HCT116 (cell line): ENCODE measurements around the gene OOSP2. TPM values are rescaled to one million over a fixed set of nuclear protein-coding genes. Genes with fewer than 3 reads are reported as not detected.

Experiments used
- ATAC-seq: fragments of 200-7000 bp; cut with Tn5 transposase; 2 replicates; pipeline ENCODE4 v1.9.1; 2020; ENCODE audit warnings: mild to moderate bottlenecking, moderate library complexity
- BruUV-seq: library from RNA; stranded (reverse); fragments of 400-500 nt; replicated peaks from 2 replicates; lab custom pipeline; 2021; lab: Mats Ljungman, UMichigan
- CTCF ChIA-PET: fragments of 300-600 bp; sonication (Branson Sonifier 250); formaldehyde crosslinking; loops from one replicate; lab custom pipeline; 2021; ENCODE audit warnings: antibody characterized with exemption; lab: Charles Lee
- POLR2A ChIA-PET: fragments of 300-600, 350-600 bp; sonication (Branson Sonifier 250); formaldehyde crosslinking; loops from one replicate; lab custom pipeline; 2021; ENCODE audit warnings: antibody characterized with exemption; lab: Charles Lee
- RAD21 ChIA-PET, 2 experiments: fragments of 300-600 bp; sonication (Branson Sonifier 250); formaldehyde crosslinking; loops; one replicate each; lab custom pipeline; 2023; ENCODE audit warnings: low total read pairs in 2 of 2; ENCODE audit not compliant: uncharacterized antibody in 2 of 2, unreplicated experiment in 2 of 2, low non-redundant PET in 1 of 2; lab: Charles Lee
- DNase-seq: peaks from one replicate; pipeline ENCODE4 v3.0.0-alpha.2; 2010; ENCODE audit warnings: low read depth, low spot score
- H2AFZ ChIP-seq: fragments of 200-600 bp; shearing (Covaris generic), sonication (generic); 2 replicates; pipeline ENCODE4 v1.6.1; 2017; ENCODE audit warnings: low read depth, mixed run types, mixed read lengths, antibody characterized with exemption, low read length; ENCODE audit not compliant: poor library complexity, severe bottlenecking
- H3K27ac ChIP-seq: 2 replicates; pipeline ENCODE4 v1.5.1; 2012; ENCODE audit warnings: low read depth, low read length
- H3K27me3 ChIP-seq: fragments of 200-600 bp; sonication (generic); 2 replicates; pipeline ENCODE4 v1.6.1; 2016; ENCODE audit warnings: mixed run types, low read length, mixed read lengths; ENCODE audit not compliant: insufficient read depth
- H3K36me3 ChIP-seq, 2 experiments: fragments of 200-500 bp in 1 of 2; fragments of 200-600 bp in 1 of 2; sonication (Bioruptor generic) in 1 of 2; sonication (generic) in 1 of 2; 2 replicates each; pipeline versions ENCODE4 v1.5.1 to v1.6.1; 2014 to 2016; ENCODE audit warnings: low read length in 2 of 2, inconsistent platforms in 1 of 2, mixed read lengths in 1 of 2, mixed run types in 1 of 2; ENCODE audit not compliant: insufficient read depth in 2 of 2, control insufficient read depth in 1 of 2
- H3K4me1 ChIP-seq, 2 experiments: fragments of 200-600 bp in 1 of 2; sonication (generic) in 1 of 2; 2 replicates each; pipeline versions ENCODE4 v1.5.1 to v1.6.1; 2012 to 2017; ENCODE audit warnings: low read length in 2 of 2, inconsistent platforms in 1 of 2, mild to moderate bottlenecking in 1 of 2, mixed read lengths in 1 of 2, mixed run types in 1 of 2, moderate library complexity in 1 of 2; ENCODE audit not compliant: insufficient read depth in 2 of 2, control insufficient read depth in 1 of 2
- H3K4me2 ChIP-seq: fragments of 200-600 bp; sonication (generic); 2 replicates; pipeline ENCODE4 v1.6.1; 2017; ENCODE audit warnings: mixed run types, low read length, mixed read lengths
- H3K4me3 ChIP-seq, 2 experiments: fragments of 200-600 bp in 1 of 2; sonication (generic) in 1 of 2; replicated peaks in 1 of 2; 2 replicates each; pipeline ENCODE4 v1.5.1; 2011 to 2016; ENCODE audit warnings: low read length in 2 of 2, control low read depth in 1 of 2, low read depth in 1 of 2, mild to moderate bottlenecking in 1 of 2, mixed read lengths in 1 of 2, mixed run types in 1 of 2
- H3K79me2 ChIP-seq: fragments of 200-600 bp; sonication (generic); 2 replicates; pipeline ENCODE4 v1.6.1; 2017; ENCODE audit warnings: mild to moderate bottlenecking, mixed run types, low read length, moderate library complexity, mixed read lengths; ENCODE audit not compliant: insufficient read depth
- H3K9ac ChIP-seq: fragments of 200-600 bp; sonication (generic); 2 replicates; pipeline ENCODE4 v1.6.1; 2016; ENCODE audit warnings: low read length, mixed read lengths
- H3K9me2 ChIP-seq: fragments of 200-600 bp; sonication (generic), shearing (Covaris generic); 2 replicates; pipeline ENCODE4 v1.6.1; 2017; ENCODE audit warnings: mixed run types, mild to moderate bottlenecking, moderate library complexity; ENCODE audit not compliant: insufficient read depth
- H3K9me3 ChIP-seq, 2 experiments: fragments of 200-500 bp in 1 of 2; fragments of 200-600 bp in 1 of 2; sonication (Bioruptor generic) in 1 of 2; sonication (generic) in 1 of 2; 2 replicates each; pipeline ENCODE4 v1.6.1; 2014 to 2017; ENCODE audit warnings: low read length in 2 of 2, mixed read lengths in 2 of 2, inconsistent platforms in 1 of 2, low read depth in 1 of 2, mild to moderate bottlenecking in 1 of 2, mixed run types in 1 of 2, moderate library complexity in 1 of 2; ENCODE audit not compliant: control insufficient read depth in 1 of 2, insufficient read depth in 1 of 2
- H4K20me1 ChIP-seq: fragments of 200-600 bp; sonication (generic), shearing (Covaris generic); 2 replicates; pipeline ENCODE4 v1.6.1; 2017; ENCODE audit warnings: mixed run types, mild to moderate bottlenecking, moderate library complexity; ENCODE audit not compliant: insufficient read depth
- CBX3 ChIP-seq: IDR thresholded peaks from 2 replicates; pipeline ENCODE4 v1.6.1; 2012; ENCODE audit warnings: low read depth
- EGR1 ChIP-seq: IDR thresholded peaks from 2 replicates; pipeline ENCODE4 v1.6.1; 2012; ENCODE audit warnings: low read depth
- ELF1 ChIP-seq: IDR thresholded peaks from 2 replicates; pipeline ENCODE4 v1.6.1; 2012; ENCODE audit warnings: low read depth, borderline replicate concordance
- EZH2 ChIP-seq: fragments of 200-600 bp; sonication (generic); IDR thresholded peaks from 2 replicates; pipeline ENCODE4 v1.6.1; 2017; ENCODE audit warnings: antibody characterized with exemption, mixed run types
- EZH2phosphoT487 ChIP-seq: fragments of 200-600 bp; IDR thresholded peaks from 2 replicates; pipeline ENCODE4 v1.6.1; 2018; ENCODE audit warnings: antibody characterized with exemption, borderline replicate concordance
- FOSL1 ChIP-seq: IDR thresholded peaks from 2 replicates; pipeline ENCODE4 v1.6.1; 2012; ENCODE audit warnings: low read depth
- JUND ChIP-seq: IDR thresholded peaks from 2 replicates; pipeline ENCODE4 v1.6.1; 2012
- POLR2A ChIP-seq: IDR thresholded peaks from 2 replicates; pipeline ENCODE4 v1.7.0; 2011; ENCODE audit warnings: borderline replicate concordance; ENCODE audit not compliant: insufficient read depth, insufficient read length; ENCODE audit errors: extremely low read depth
- POLR2AphosphoS5 ChIP-seq: IDR thresholded peaks from 2 replicates; pipeline ENCODE4 v1.6.1; 2011; ENCODE audit warnings: mild to moderate bottlenecking, low read depth, low read length, moderate library complexity
- SIN3A ChIP-seq: IDR thresholded peaks from 2 replicates; pipeline ENCODE4 v1.6.1; 2012; ENCODE audit warnings: low read depth
- SRF ChIP-seq: IDR thresholded peaks from 2 replicates; pipeline ENCODE4 v1.6.1; 2012; ENCODE audit warnings: low read depth
- TCF7L2 ChIP-seq: IDR thresholded peaks from 2 replicates; pipeline ENCODE4 v1.7.0; 2011; ENCODE audit warnings: borderline replicate concordance, inconsistent platforms; ENCODE audit not compliant: insufficient read depth, insufficient read length; ENCODE audit errors: extremely low read depth
- YY1 ChIP-seq: IDR thresholded peaks from 2 replicates; pipeline ENCODE4 v1.6.1; 2011; ENCODE audit warnings: low read length, low read depth, moderate library complexity, mild to moderate bottlenecking; ENCODE audit not compliant: insufficient replicate concordance; ENCODE audit errors: extremely low read depth
- ZFX ChIP-seq: fragments of 450-650 bp; IDR thresholded peaks from 2 replicates; pipeline ENCODE4 v1.6.1; 2017
- ZNF274 ChIP-seq: fragments of 200-500 bp; sonication (Bioruptor generic); IDR thresholded peaks from 2 replicates; pipeline ENCODE4 v1.6.1; 2014; ENCODE audit warnings: mild to moderate bottlenecking, low read depth, low read length, inconsistent platforms
- intact Hi-C: fragments of 100-400 bp; cut with micrococcal nuclease; formaldehyde crosslinking; loops from 2 replicates; pipeline ENCODE4 v1.10.0; 2022
- total RNA-seq: library from RNA; stranded (reverse); gene quantifications from one replicate; pipeline ENCODE4 v1.2.1, GENCODE V29; 2021; ENCODE audit not compliant: unreplicated experiment
- TF ChIP-seq, protein P1 (sequence below): IDR thresholded peaks from 2 replicates; pipeline ENCODE4 v1.6.1; 2012; ENCODE audit warnings: low read depth
- TF ChIP-seq, protein P2 (sequence below): IDR thresholded peaks from 2 replicates; pipeline ENCODE4 v1.6.1; 2011; ENCODE audit warnings: mild to moderate bottlenecking, low read length, moderate library complexity; ENCODE audit not compliant: insufficient replicate concordance; ENCODE audit errors: extremely low read depth
- TF ChIP-seq, protein P3 (sequence below): IDR thresholded peaks from 2 replicates; pipeline ENCODE4 v1.6.1; 2012
- TF ChIP-seq, protein P4 (sequence below), 3 experiments: fragments of 200-600 bp in 1 of 3; sonication (generic) in 1 of 3; IDR thresholded peaks in 2 of 3; conservative IDR thresholded peaks in 1 of 3; 2 replicates each; pipeline ENCODE4 v1.5.1; 2012 to 2017; ENCODE audit warnings: low read depth in 2 of 3, low read length in 2 of 3, antibody characterized with exemption in 1 of 3, borderline replicate concordance in 1 of 3, control low read depth in 1 of 3, mild to moderate bottlenecking in 1 of 3, mixed read lengths in 1 of 3, mixed run types in 1 of 3, moderate library complexity in 1 of 3; ENCODE audit not compliant: insufficient read depth in 1 of 3
- TF ChIP-seq, protein P5 (sequence below): IDR thresholded peaks from 2 replicates; pipeline ENCODE4 v1.6.1; 2012

OOSP2 gene
- total RNA-seq, 1 experiment from 2014 or later = not detected

DNA sequence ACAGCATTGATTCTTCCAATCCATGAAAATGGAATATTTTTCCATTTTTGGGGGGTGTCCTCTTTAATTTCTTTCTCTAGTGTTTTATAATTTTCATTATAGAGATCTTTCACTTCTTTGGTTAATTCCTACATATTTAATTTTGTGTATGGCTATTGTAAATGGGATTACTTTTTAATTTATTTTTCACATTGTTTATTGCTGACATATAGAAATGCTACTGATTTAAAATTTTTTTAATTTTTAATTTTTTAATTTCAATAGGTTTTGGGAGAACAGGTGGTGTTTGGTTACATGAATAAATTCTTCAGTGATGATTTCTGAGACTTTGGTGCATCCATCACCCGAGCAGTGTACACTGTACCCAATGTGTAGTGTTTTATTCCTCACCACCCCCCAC lies 49.8 kb upstream of the OOSP2 start:
- no peaks in the 10 kb centered on the region for H3K79me2 ChIP-seq
- TF ChIP-seq FOSL1 (no peak), TCF7L2 (no peak), SIN3A (no peak), CBX3 (no peak), SRF (no peak), ZFX (no peak), POLR2A (no peak), EGR1 (no peak), EZH2 (no peak), JUND (no peak), ZNF274 (no peak), ELF1 (no peak), POLR2AphosphoS5 (no peak), EZH2phosphoT487 (no peak), YY1 (no peak)
- TF ChIP-seq, protein P1, sequence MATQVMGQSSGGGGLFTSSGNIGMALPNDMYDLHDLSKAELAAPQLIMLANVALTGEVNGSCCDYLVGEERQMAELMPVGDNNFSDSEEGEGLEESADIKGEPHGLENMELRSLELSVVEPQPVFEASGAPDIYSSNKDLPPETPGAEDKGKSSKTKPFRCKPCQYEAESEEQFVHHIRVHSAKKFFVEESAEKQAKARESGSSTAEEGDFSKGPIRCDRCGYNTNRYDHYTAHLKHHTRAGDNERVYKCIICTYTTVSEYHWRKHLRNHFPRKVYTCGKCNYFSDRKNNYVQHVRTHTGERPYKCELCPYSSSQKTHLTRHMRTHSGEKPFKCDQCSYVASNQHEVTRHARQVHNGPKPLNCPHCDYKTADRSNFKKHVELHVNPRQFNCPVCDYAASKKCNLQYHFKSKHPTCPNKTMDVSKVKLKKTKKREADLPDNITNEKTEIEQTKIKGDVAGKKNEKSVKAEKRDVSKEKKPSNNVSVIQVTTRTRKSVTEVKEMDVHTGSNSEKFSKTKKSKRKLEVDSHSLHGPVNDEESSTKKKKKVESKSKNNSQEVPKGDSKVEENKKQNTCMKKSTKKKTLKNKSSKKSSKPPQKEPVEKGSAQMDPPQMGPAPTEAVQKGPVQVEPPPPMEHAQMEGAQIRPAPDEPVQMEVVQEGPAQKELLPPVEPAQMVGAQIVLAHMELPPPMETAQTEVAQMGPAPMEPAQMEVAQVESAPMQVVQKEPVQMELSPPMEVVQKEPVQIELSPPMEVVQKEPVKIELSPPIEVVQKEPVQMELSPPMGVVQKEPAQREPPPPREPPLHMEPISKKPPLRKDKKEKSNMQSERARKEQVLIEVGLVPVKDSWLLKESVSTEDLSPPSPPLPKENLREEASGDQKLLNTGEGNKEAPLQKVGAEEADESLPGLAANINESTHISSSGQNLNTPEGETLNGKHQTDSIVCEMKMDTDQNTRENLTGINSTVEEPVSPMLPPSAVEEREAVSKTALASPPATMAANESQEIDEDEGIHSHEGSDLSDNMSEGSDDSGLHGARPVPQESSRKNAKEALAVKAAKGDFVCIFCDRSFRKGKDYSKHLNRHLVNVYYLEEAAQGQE = no peak
- TF ChIP-seq, protein P2, sequence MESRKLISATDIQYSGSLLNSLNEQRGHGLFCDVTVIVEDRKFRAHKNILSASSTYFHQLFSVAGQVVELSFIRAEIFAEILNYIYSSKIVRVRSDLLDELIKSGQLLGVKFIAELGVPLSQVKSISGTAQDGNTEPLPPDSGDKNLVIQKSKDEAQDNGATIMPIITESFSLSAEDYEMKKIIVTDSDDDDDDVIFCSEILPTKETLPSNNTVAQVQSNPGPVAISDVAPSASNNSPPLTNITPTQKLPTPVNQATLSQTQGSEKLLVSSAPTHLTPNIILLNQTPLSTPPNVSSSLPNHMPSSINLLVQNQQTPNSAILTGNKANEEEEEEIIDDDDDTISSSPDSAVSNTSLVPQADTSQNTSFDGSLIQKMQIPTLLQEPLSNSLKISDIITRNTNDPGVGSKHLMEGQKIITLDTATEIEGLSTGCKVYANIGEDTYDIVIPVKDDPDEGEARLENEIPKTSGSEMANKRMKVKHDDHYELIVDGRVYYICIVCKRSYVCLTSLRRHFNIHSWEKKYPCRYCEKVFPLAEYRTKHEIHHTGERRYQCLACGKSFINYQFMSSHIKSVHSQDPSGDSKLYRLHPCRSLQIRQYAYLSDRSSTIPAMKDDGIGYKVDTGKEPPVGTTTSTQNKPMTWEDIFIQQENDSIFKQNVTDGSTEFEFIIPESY = no peak
- TF ChIP-seq, protein P3, sequence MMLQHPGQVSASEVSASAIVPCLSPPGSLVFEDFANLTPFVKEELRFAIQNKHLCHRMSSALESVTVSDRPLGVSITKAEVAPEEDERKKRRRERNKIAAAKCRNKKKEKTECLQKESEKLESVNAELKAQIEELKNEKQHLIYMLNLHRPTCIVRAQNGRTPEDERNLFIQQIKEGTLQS = no peak
- TF ChIP-seq, protein P4, sequence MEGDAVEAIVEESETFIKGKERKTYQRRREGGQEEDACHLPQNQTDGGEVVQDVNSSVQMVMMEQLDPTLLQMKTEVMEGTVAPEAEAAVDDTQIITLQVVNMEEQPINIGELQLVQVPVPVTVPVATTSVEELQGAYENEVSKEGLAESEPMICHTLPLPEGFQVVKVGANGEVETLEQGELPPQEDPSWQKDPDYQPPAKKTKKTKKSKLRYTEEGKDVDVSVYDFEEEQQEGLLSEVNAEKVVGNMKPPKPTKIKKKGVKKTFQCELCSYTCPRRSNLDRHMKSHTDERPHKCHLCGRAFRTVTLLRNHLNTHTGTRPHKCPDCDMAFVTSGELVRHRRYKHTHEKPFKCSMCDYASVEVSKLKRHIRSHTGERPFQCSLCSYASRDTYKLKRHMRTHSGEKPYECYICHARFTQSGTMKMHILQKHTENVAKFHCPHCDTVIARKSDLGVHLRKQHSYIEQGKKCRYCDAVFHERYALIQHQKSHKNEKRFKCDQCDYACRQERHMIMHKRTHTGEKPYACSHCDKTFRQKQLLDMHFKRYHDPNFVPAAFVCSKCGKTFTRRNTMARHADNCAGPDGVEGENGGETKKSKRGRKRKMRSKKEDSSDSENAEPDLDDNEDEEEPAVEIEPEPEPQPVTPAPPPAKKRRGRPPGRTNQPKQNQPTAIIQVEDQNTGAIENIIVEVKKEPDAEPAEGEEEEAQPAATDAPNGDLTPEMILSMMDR (IDR thresholded peaks at IDR 0.05 in 2 of 3, conservative IDR thresholded peaks at IDR 0.05 in 1 of 3; ENCODE audit: borderline replicate concordance in 1 of 3, insufficient read depth in 1 of 3, low read depth in 2 of 3, low read length in 2 of 3) = no peak
- TF ChIP-seq, protein P5, sequence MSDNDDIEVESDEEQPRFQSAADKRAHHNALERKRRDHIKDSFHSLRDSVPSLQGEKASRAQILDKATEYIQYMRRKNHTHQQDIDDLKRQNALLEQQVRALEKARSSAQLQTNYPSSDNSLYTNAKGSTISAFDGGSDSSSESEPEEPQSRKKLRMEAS = no peak
- H4K20me1 ChIP-seq = no peaks in the 10 kb centered on the region
- no peak overlapping the region for H3K9ac ChIP-seq
- no peak overlapping the region for H2AFZ ChIP-seq
- no peaks in the 10 kb centered on the region for H3K36me3 ChIP-seq
- intact Hi-C loops = no loop called here
- no peaks in the 10 kb centered on the region for H3K9me2 ChIP-seq
- no peaks in the 10 kb centered on the region for H3K9me3 ChIP-seq
- H3K4me1 ChIP-seq = no peaks in the 10 kb centered on the region
- CTCF ChIA-PET = no interaction called here
- POLR2A ChIA-PET = no interaction called here
- no peak overlapping the region for H3K4me3 ChIP-seq
- no peak for ATAC-seq
- RAD21 ChIA-PET = no interaction called here
- DNase-seq = no peak
- no peaks in the 10 kb centered on the region for H3K27me3 ChIP-seq
- no TSS peak for BruUV-seq
- no peak overlapping the region for H3K4me2 ChIP-seq
- H3K27ac ChIP-seq = no peak overlapping the region
